ENCODE results near the gene PCDHGA1. TPM values are rescaled to one million over a fixed set of nuclear protein-coding genes. Genes with fewer than 3 reads are reported as not detected.
"Not testable (repeated sequence)": the region's sequence is repeated elsewhere in the genome, so short reads cannot be mapped to it uniquely, and the experiment has no call there.

PCDHGA1 gene
- total RNA-seq, 1 experiment from 2014 or later = not detected

DNA sequence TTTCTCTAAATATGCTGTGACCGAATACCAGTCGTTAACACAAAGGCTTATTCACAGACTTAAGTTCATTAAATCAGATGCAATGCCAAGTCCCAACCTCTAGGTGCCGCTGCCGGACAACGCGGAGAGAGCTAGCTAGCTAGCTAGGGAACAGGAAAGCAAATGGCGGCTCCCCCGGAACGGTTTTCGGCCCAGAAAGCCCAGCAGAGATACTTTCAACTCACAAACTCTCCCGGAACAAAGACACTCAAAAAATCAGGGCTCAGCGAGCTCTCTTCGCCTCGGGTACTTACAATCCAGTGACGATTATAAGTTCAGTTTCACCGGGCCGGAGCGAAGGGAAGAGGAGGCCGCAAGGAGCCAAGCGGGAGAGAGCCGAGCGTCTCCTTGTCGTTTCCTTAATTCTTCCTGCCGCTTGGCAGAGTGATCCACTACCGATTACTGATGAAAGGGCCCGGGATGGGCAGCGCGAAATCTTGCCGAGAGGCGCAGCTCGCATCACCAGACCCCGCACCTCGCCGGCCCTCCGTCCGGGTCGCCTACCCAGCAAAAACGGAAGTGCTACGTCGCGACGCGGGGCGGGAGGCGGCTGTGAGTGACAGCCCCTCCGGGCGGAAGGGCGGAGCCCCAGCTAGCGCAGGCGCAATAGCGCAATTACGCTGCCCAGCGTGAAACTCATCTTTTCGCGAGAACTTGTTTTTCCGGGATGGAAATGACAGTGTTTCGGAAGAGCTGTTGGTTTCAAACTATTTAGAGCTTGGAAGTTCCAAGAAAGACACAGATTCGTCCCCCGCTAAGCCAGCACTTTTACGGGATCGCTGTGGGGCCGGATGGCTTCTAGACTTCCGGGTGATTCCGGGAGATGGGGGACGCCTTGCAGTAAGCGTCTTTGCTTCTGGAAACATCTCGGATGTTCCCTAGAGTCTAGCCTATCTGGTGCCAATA lies 9.8 kb upstream of the PCDHGA1 start, which contains the start of gene TAF7:
TSS of gene TAF7 (minus strand) at position 560 of the 945 bp plus-strand sequence. CDS start 740 bp downstream, outside the sequence.
- intact Hi-C loops (cut with micrococcal nuclease; ENCODE audit: unreplicated experiment) = loop anchor here (2.0 kb wide), 1 partner anchor 238 kb away; no protein-coding TSS in a partner anchor
- no peaks in the 10 kb centered on the region for H3K27me3 Mint-ChIP-seq (ENCODE audit: unreplicated experiment)
- peak within 1 kb of the TSS; percentile 100 for H3K27ac Mint-ChIP-seq (ENCODE audit: unreplicated experiment)
- TF ChIP-seq, protein P1, sequence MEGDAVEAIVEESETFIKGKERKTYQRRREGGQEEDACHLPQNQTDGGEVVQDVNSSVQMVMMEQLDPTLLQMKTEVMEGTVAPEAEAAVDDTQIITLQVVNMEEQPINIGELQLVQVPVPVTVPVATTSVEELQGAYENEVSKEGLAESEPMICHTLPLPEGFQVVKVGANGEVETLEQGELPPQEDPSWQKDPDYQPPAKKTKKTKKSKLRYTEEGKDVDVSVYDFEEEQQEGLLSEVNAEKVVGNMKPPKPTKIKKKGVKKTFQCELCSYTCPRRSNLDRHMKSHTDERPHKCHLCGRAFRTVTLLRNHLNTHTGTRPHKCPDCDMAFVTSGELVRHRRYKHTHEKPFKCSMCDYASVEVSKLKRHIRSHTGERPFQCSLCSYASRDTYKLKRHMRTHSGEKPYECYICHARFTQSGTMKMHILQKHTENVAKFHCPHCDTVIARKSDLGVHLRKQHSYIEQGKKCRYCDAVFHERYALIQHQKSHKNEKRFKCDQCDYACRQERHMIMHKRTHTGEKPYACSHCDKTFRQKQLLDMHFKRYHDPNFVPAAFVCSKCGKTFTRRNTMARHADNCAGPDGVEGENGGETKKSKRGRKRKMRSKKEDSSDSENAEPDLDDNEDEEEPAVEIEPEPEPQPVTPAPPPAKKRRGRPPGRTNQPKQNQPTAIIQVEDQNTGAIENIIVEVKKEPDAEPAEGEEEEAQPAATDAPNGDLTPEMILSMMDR (IDR thresholded peaks at IDR 0.05; ENCODE audit: unreplicated experiment) = peak; percentile 86
- peak within 1 kb of the TSS; percentile 100 for H3K4me3 Mint-ChIP-seq (ENCODE audit: low read depth, unreplicated experiment)
- H3K4me1 Mint-ChIP-seq (ENCODE audit: low read depth, unreplicated experiment) = peaks cover 8% of the 10 kb centered on the region
- H3K9me3 Mint-ChIP-seq (ENCODE audit: low read depth, unreplicated experiment) = peaks cover 18% of the 10 kb centered on the region
- CTCF ChIA-PET = interaction anchor here (0.6 to 2.3 kb wide), 8 partner anchors 10 to 247 kb away, joined by 3 to 8 read pairs (median 5); partner anchors contain the start of genes PCDHB14, PCDHGA1 and PCDHGA9
- H3K36me3 Mint-ChIP-seq (ENCODE audit: insufficient read depth, unreplicated experiment) = peaks cover 60% of the 10 kb centered on the region
- peak; percentile 96 for DNase-seq
- BruUV-seq (replicated peaks) = TSS peak; percentile 79

DNA sequence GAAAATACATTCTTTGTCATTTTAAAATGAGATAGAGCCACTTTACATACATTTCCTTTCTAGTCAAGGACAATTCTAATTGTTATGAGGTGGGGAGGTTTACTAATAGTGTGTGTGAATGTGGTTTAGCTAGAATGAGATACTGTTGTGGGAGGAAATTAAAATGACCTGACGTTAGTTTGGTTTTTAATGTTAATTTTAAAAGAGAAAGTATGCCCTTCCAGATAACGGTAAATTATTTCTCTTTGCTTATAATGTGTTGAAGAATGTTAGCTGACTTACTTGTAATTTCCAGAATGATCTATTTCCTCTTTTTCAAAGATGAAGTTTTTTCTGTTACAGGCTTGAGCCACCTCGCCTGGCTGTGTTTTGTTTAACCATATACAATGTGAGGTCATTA lies 8.1 kb upstream of the PCDHGA1 start:
- no peak for DNase-seq
- BruUV-seq (replicated peaks) = no TSS peak
- Mint-ChIP-seq H3K9me3 (ENCODE audit: low read depth, unreplicated experiment) (peaks cover 17% of the 10 kb centered on the region), H3K4me3 (ENCODE audit: low read depth, unreplicated experiment) (no peak overlapping the region), H3K27me3 (ENCODE audit: unreplicated experiment) (no peaks in the 10 kb centered on the region), H3K27ac (ENCODE audit: unreplicated experiment) (no peak overlapping the region), H3K36me3 (ENCODE audit: insufficient read depth, unreplicated experiment) (peaks cover 44% of the 10 kb centered on the region), H3K4me1 (ENCODE audit: low read depth, unreplicated experiment) (peaks cover 8% of the 10 kb centered on the region)
- intact Hi-C loops (cut with micrococcal nuclease; ENCODE audit: unreplicated experiment) = no loop called here
- TF ChIP-seq, protein P1 (IDR thresholded peaks at IDR 0.05; ENCODE audit: unreplicated experiment) = no peak
- CTCF ChIA-PET = no interaction called here

DNA sequence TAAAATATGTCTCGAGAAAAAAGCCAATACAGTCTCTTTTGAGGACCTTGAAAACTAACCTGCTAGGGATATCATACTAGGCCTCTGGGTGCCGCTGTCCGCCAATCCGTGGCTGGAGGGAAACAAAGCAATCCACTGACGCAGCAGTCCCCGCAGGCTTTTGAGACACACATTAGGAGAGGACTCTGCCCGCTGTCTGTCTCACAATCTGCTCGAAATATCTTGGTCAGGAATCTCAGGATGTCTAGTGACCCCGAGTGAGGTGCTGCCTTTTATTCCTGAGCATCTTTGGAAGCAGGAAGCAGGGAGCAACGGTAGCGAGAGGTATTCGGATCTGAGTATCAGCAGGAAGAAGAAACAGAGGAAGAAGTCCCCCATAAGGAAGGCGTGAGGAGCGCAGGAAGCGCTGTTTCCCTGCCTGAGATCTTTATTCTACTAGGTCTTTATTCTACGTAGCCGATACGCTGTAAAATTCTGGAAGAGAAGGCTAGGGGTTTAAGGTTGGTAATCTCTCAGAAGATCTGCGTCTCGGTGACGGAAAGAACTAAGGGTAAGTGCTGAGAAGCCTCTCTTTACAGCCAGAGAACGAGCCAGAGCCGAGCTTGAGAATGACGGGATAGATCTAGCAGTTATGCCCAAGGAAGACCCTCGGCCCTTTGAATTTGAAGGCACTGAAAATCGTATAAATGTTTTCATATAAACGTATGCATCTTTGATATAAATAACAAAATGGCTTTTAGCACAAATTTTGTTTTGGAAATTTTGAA lies 4.0 kb upstream of the PCDHGA1 start:
- Mint-ChIP-seq H3K4me3 (ENCODE audit: low read depth, unreplicated experiment) (no peak overlapping the region), H3K4me1 (ENCODE audit: low read depth, unreplicated experiment) (no peaks in the 10 kb centered on the region), H3K36me3 (ENCODE audit: insufficient read depth, unreplicated experiment) (peaks cover 6% of the 10 kb centered on the region), H3K27ac (ENCODE audit: unreplicated experiment) (no peak overlapping the region), H3K27me3 (ENCODE audit: unreplicated experiment) (no peaks in the 10 kb centered on the region), H3K9me3 (ENCODE audit: low read depth, unreplicated experiment) (peaks cover 10% of the 10 kb centered on the region)
- no peak for DNase-seq
- CTCF ChIA-PET = interaction anchor here (0.7 kb wide), 1 partner anchor 158 kb away, joined by 4 read pairs; no protein-coding TSS in a partner anchor
- no TSS peak for BruUV-seq (replicated peaks)
- TF ChIP-seq, protein P1 (IDR thresholded peaks at IDR 0.05; ENCODE audit: unreplicated experiment) = no peak
- intact Hi-C loops (cut with micrococcal nuclease; ENCODE audit: unreplicated experiment) = no loop called here

DNA sequence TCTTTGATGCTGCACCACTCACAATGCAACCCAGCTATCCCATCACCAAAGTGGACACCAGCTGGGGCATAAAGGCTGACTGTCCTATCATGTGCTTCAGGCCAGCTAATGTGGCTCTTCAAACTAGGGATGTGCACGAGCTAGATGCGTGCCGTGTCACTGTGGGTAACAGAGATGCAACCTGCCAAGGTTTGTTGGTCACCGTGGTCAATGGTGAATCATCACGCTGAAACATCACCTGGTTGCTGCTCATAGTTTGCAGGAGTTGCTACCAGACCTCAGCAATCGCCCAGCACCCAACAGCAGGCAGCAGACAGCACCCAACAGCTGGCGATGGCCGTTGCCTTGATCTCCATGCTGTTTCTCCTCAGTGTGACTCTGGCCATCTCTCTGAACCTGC lies 2.1 kb upstream of the PCDHGA1 start:
- TF ChIP-seq, protein P1 (IDR thresholded peaks at IDR 0.05; ENCODE audit: unreplicated experiment) = no peak
- H3K9me3 Mint-ChIP-seq (ENCODE audit: low read depth, unreplicated experiment) = peaks cover 8% of the 10 kb centered on the region
- H3K36me3 Mint-ChIP-seq (ENCODE audit: insufficient read depth, unreplicated experiment) = no peaks in the 10 kb centered on the region
- CTCF ChIA-PET = interaction anchor here (0.9 kb wide), 1 partner anchor 10 kb away, joined by 3 read pairs; the partner anchor contains the start of gene PCDHGA2
- intact Hi-C loops (cut with micrococcal nuclease; ENCODE audit: unreplicated experiment) = no loop called here
- no peaks in the 10 kb centered on the region for H3K4me1 Mint-ChIP-seq (ENCODE audit: low read depth, unreplicated experiment)
- no peak for DNase-seq
- H3K4me3 Mint-ChIP-seq (ENCODE audit: low read depth, unreplicated experiment) = no peak overlapping the region
- H3K27me3 Mint-ChIP-seq (ENCODE audit: unreplicated experiment) = no peaks in the 10 kb centered on the region
- no peak overlapping the region for H3K27ac Mint-ChIP-seq (ENCODE audit: unreplicated experiment)
- no TSS peak for BruUV-seq (replicated peaks)

DNA sequence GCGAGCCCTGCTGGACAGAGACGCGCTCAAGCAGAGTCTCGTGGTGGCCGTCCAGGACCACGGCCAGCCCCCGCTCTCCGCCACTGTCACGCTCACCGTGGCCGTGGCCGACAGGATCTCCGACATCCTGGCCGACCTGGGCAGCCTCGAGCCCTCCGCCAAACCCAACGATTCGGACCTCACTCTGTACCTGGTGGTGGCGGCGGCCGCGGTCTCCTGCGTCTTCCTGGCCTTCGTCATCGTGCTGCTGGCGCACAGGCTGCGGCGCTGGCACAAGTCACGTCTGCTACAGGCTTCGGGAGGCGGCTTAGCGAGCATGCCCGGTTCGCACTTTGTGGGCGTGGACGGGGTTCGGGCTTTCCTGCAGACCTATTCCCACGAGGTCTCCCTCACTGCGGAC lies 2.3 kb downstream of the PCDHGA1 start:
- BruUV-seq (replicated peaks); CTCF ChIA-PET: not testable (repeated sequence)
- H3K9me3 Mint-ChIP-seq (ENCODE audit: low read depth, unreplicated experiment) = peaks cover 12% of the 10 kb centered on the region

More for the DNA sequence above, 2.3 kb downstream of the PCDHGA1 start:
- intact Hi-C loops (cut with micrococcal nuclease; ENCODE audit: unreplicated experiment); H3K4me1 Mint-ChIP-seq (ENCODE audit: low read depth, unreplicated experiment); H3K27me3 Mint-ChIP-seq (ENCODE audit: unreplicated experiment); DNase-seq; H3K4me3 Mint-ChIP-seq (ENCODE audit: low read depth, unreplicated experiment); H3K36me3 Mint-ChIP-seq (ENCODE audit: insufficient read depth, unreplicated experiment); H3K27ac Mint-ChIP-seq (ENCODE audit: unreplicated experiment): not testable (repeated sequence)
